ENCODE results near the gene RSPO3. TPM values are rescaled to one million over a fixed set of nuclear protein-coding genes. Genes with fewer than 3 reads are reported as not detected.

Gene RSPO3
- total RNA-seq, 2 experiments from 2014 or later = not detected

- H3K27me3 Mint-ChIP-seq = peaks cover 26% of the 10 kb centered on the region
These were observed 30.0 kb downstream of the RSPO3 start for GRCh38 chr6:127148511-127148910.

GRCh38 chr6:127154509-127154908, 36.0 kb downstream of the RSPO3 start:
- H3K27ac Mint-ChIP-seq = no peak overlapping the region
- no peak overlapping the region for H3K4me3 Mint-ChIP-seq
- POLR2A ChIA-PET = no interaction called here
- no peaks in the 10 kb centered on the region for H3K4me1 Mint-ChIP-seq
- H3K36me3 Mint-ChIP-seq = no peaks in the 10 kb centered on the region
- peaks cover 22% of the 10 kb centered on the region for H3K27me3 Mint-ChIP-seq
- DNase-seq (no peak), ATAC-seq (ENCODE audit: low read depth) (no peak)
- H3K9me3 Mint-ChIP-seq = no peaks in the 10 kb centered on the region

More at GRCh38 chr6:127148511-127148910, 30.0 kb downstream of the RSPO3 start:
- Mint-ChIP-seq H3K36me3 (no peaks in the 10 kb centered on the region), H3K4me3 (no peak overlapping the region), H3K9me3 (no peaks in the 10 kb centered on the region), H3K27ac (no peak overlapping the region), H3K4me1 (peaks cover 4% of the 10 kb centered on the region)
- DNase-seq (no peak), ATAC-seq (ENCODE audit: low read depth) (no peak)
- POLR2A ChIA-PET = no interaction called here

GRCh38 chr6:127160484-127160883, 42.0 kb downstream of the RSPO3 start:
- Mint-ChIP-seq H3K4me1 (no peaks in the 10 kb centered on the region), H3K27ac (no peak overlapping the region), H3K4me3 (no peak overlapping the region), H3K9me3 (no peaks in the 10 kb centered on the region), H3K36me3 (no peaks in the 10 kb centered on the region), H3K27me3 (peaks cover 14% of the 10 kb centered on the region)
- DNase-seq (no peak), ATAC-seq (ENCODE audit: low read depth) (no peak)
- POLR2A ChIA-PET = no interaction called here

- DNase-seq (no peak), ATAC-seq (ENCODE audit: low read depth) (no peak)
- peaks cover 7% of the 10 kb centered on the region for H3K27me3 Mint-ChIP-seq
- H3K4me3 Mint-ChIP-seq = no peak overlapping the region
- H3K36me3 Mint-ChIP-seq = no peaks in the 10 kb centered on the region
- H3K9me3 Mint-ChIP-seq = no peaks in the 10 kb centered on the region
- no peak overlapping the region for H3K27ac Mint-ChIP-seq
- POLR2A ChIA-PET = no interaction called here
- H3K4me1 Mint-ChIP-seq = no peaks in the 10 kb centered on the region
These were observed 44.4 kb downstream of the RSPO3 start for GRCh38 chr6:127162836-127163235.

GRCh38 chr6:127164036-127164435, 45.6 kb downstream of the RSPO3 start:
- Mint-ChIP-seq H3K4me1 (no peaks in the 10 kb centered on the region), H3K27ac (no peak overlapping the region), H3K9me3 (no peaks in the 10 kb centered on the region), H3K27me3 (peaks cover 7% of the 10 kb centered on the region), H3K36me3 (no peaks in the 10 kb centered on the region), H3K4me3 (no peak overlapping the region)
- no peak for ATAC-seq (ENCODE audit: low read depth)
- DNase-seq = no peak
- POLR2A ChIA-PET = no interaction called here

GRCh38 chr6:127164565-127164964, 46.1 kb downstream of the RSPO3 start:
- no peak overlapping the region for H3K27ac Mint-ChIP-seq
- peaks cover 1% of the 10 kb centered on the region for H3K9me3 Mint-ChIP-seq
- no peak for ATAC-seq (ENCODE audit: low read depth)
- POLR2A ChIA-PET = no interaction called here
- no peaks in the 10 kb centered on the region for H3K4me1 Mint-ChIP-seq
- peaks cover 7% of the 10 kb centered on the region for H3K27me3 Mint-ChIP-seq
- no peak for DNase-seq
- H3K36me3 Mint-ChIP-seq = no peaks in the 10 kb centered on the region
- no peak overlapping the region for H3K4me3 Mint-ChIP-seq

GRCh38 chr6:127173156-127173940, 54.9 kb downstream of the RSPO3 start:
- no peak for DNase-seq
- H3K27me3 Mint-ChIP-seq = peaks cover 7% of the 10 kb centered on the region

GRCh38 chr6:127176146-127176545, 57.7 kb downstream of the RSPO3 start:
- POLR2A ChIA-PET = no interaction called here
- DNase-seq (no peak), ATAC-seq (ENCODE audit: low read depth) (no peak)
- Mint-ChIP-seq H3K4me3 (no peak overlapping the region), H3K4me1 (no peaks in the 10 kb centered on the region), H3K27me3 (peaks cover 15% of the 10 kb centered on the region), H3K27ac (no peak overlapping the region), H3K9me3 (no peaks in the 10 kb centered on the region), H3K36me3 (no peaks in the 10 kb centered on the region)

More at GRCh38 chr6:127173156-127173940, 54.9 kb downstream of the RSPO3 start:
- Mint-ChIP-seq H3K4me3 (no peak overlapping the region), H3K9me3 (peaks cover 1% of the 10 kb centered on the region), H3K36me3 (no peaks in the 10 kb centered on the region), H3K27ac (no peak overlapping the region), H3K4me1 (no peaks in the 10 kb centered on the region)
- ATAC-seq (ENCODE audit: low read depth) = no peak
- POLR2A ChIA-PET = no interaction called here

GRCh38 chr6:127177030-127177922, 58.8 kb downstream of the RSPO3 start:
- ATAC-seq (ENCODE audit: low read depth) (no peak), DNase-seq (no peak)
- no peaks in the 10 kb centered on the region for H3K36me3 Mint-ChIP-seq
- POLR2A ChIA-PET = no interaction called here
- no peak overlapping the region for H3K27ac Mint-ChIP-seq
- no peaks in the 10 kb centered on the region for H3K9me3 Mint-ChIP-seq
- no peaks in the 10 kb centered on the region for H3K4me1 Mint-ChIP-seq
- no peak overlapping the region for H3K4me3 Mint-ChIP-seq
- peaks cover 15% of the 10 kb centered on the region for H3K27me3 Mint-ChIP-seq

GRCh38 chr6:127177923-127178231, 59.4 kb downstream of the RSPO3 start:
- no peaks in the 10 kb centered on the region for H3K36me3 Mint-ChIP-seq
- no peak for DNase-seq
- no peak for ATAC-seq (ENCODE audit: low read depth)

GRCh38 chr6:127178746-127179145, 60.3 kb downstream of the RSPO3 start:
- ATAC-seq (ENCODE audit: low read depth) = no peak
- H3K36me3 Mint-ChIP-seq = no peaks in the 10 kb centered on the region
- H3K9me3 Mint-ChIP-seq = no peaks in the 10 kb centered on the region
- no peaks in the 10 kb centered on the region for H3K4me1 Mint-ChIP-seq
- no peak for DNase-seq
- POLR2A ChIA-PET = no interaction called here
- H3K27me3 Mint-ChIP-seq = peaks cover 12% of the 10 kb centered on the region
- H3K4me3 Mint-ChIP-seq = no peak overlapping the region
- no peak overlapping the region for H3K27ac Mint-ChIP-seq

More at GRCh38 chr6:127177923-127178231, 59.4 kb downstream of the RSPO3 start:
- Mint-ChIP-seq H3K4me1 (no peaks in the 10 kb centered on the region), H3K9me3 (no peaks in the 10 kb centered on the region), H3K4me3 (no peak overlapping the region), H3K27ac (no peak overlapping the region), H3K27me3 (peaks cover 15% of the 10 kb centered on the region)
- POLR2A ChIA-PET = no interaction called here

- no peaks in the 10 kb centered on the region for H3K4me1 Mint-ChIP-seq
- no peak overlapping the region for H3K27ac Mint-ChIP-seq
- no peaks in the 10 kb centered on the region for H3K36me3 Mint-ChIP-seq
- peaks cover 12% of the 10 kb centered on the region for H3K27me3 Mint-ChIP-seq
- POLR2A ChIA-PET = no interaction called here
- no peaks in the 10 kb centered on the region for H3K9me3 Mint-ChIP-seq
- H3K4me3 Mint-ChIP-seq = no peak overlapping the region
- DNase-seq = no peak
- ATAC-seq (ENCODE audit: low read depth) = no peak
These were observed 62.0 kb downstream of the RSPO3 start for GRCh38 chr6:127180426-127180825.

GRCh38 chr6:127182501-127182900, 64.0 kb downstream of the RSPO3 start:
- DNase-seq = no peak
- no peak for ATAC-seq (ENCODE audit: low read depth)
- no peaks in the 10 kb centered on the region for H3K36me3 Mint-ChIP-seq
- peaks cover 12% of the 10 kb centered on the region for H3K27me3 Mint-ChIP-seq
- H3K4me3 Mint-ChIP-seq = no peak overlapping the region
- no peaks in the 10 kb centered on the region for H3K9me3 Mint-ChIP-seq
- H3K27ac Mint-ChIP-seq = no peak overlapping the region
- POLR2A ChIA-PET = no interaction called here
- peaks cover 2% of the 10 kb centered on the region for H3K4me1 Mint-ChIP-seq

GRCh38 chr6:127185437-127185995, 67.0 kb downstream of the RSPO3 start:
- Mint-ChIP-seq H3K9me3 (no peaks in the 10 kb centered on the region), H3K27me3 (peaks cover 6% of the 10 kb centered on the region), H3K36me3 (no peaks in the 10 kb centered on the region), H3K27ac (no peak overlapping the region), H3K4me3 (no peak overlapping the region), H3K4me1 (peaks cover 2% of the 10 kb centered on the region)
- DNase-seq = no peak
- POLR2A ChIA-PET = no interaction called here
- no peak for ATAC-seq (ENCODE audit: low read depth)

Data from activated naive CD8-positive, alpha-beta T cell treated with anti-CD3 and anti-CD28 coated beads, Interleukin-2, amount 10 ng/mL, durations not matched to agents 7 days and 5 days (primary cell).